Measurements from ENCODE around the gene TST. TPM values are rescaled to one million over a fixed set of nuclear protein-coding genes. Genes with fewer than 3 reads are reported as not detected.
"Not testable (repeated sequence)": the region's sequence is repeated elsewhere in the genome, so short reads cannot be mapped to it uniquely, and the experiment has no call there.

The TST gene
- polyA plus RNA-seq, 1 donor (not counting 4 experiments of a cell fraction or from before 2014, with no cell fraction given), result 19.9 TPM

GRCh38 chr22:36991206-36991605, 28.0 kb downstream of the TST start:
- TF ChIP-seq CTCF (optimal IDR thresholded peaks at IDR 0.05 in 1 of 3, IDR thresholded peaks at IDR 0.05 in 1 of 3, conservative IDR thresholded peaks at IDR 0.05 in 1 of 3; ENCODE audit: extremely low read depth in 1 of 3, insufficient read depth in 2 of 3, low read length in 3 of 3) (no peak), EZH2 (IDR thresholded peaks at IDR 0.05; ENCODE audit: low read length) (no peak)
- Histone ChIP-seq H3K27ac (ENCODE audit: control insufficient read depth, insufficient read depth, low read length) (no peak overlapping the region), H4K20me1 (ENCODE audit: control insufficient read depth, extremely low read depth, insufficient read depth, low read length) (no peaks in the 10 kb centered on the region), H3K27me3 (ENCODE audit: control insufficient read depth, extremely low read depth, insufficient read depth, low read length) (peaks cover 4% of the 10 kb centered on the region), H3K4me1 (ENCODE audit: control insufficient read depth, extremely low read depth, insufficient read depth, low read length) (no peaks in the 10 kb centered on the region), H3K36me3 (ENCODE audit: control insufficient read depth in 2 of 2, extremely low read depth in 1 of 2, insufficient read depth in 2 of 2, low read length in 2 of 2) (no peaks in the 10 kb centered on the region), H3K9me1 (ENCODE audit: control insufficient read depth, extremely low read depth, insufficient read depth, low read length) (no peaks in the 10 kb centered on the region), H3K4me2 (ENCODE audit: control insufficient read depth, extremely low read depth, insufficient read depth, low read depth, low read length) (no peak overlapping the region), H3K9me3 (ENCODE audit: control insufficient read depth, low read depth, low read length) (no peaks in the 10 kb centered on the region), H3K4me3 (ENCODE audit: control insufficient read depth in 2 of 3, extremely low read depth in 1 of 3, insufficient read depth in 2 of 3, low read depth in 1 of 3, low read length in 3 of 3) (no peak overlapping the region), H3K79me2 (ENCODE audit: control insufficient read depth, insufficient read depth, low read length) (no peaks in the 10 kb centered on the region), H2AFZ (ENCODE audit: control insufficient read depth, low read length) (no peak overlapping the region), H3K9ac (ENCODE audit: control insufficient read depth, extremely low read depth, insufficient read depth, low read length) (no peak overlapping the region)
- FAIRE-seq (no peak), DNase-seq (ENCODE audit: low read depth, low spot score) (no peak)
- dilution Hi-C loops (cut with MboI; ENCODE audit: extremely low pct_ligation_motif_present, low sequenced_read_pairs), result no loop called here

- no peak overlapping the region for H3K4me3 ChIP-seq (ENCODE audit: control insufficient read depth in 2 of 3, extremely low read depth in 1 of 3, insufficient read depth in 2 of 3, low read depth in 1 of 3, low read length in 3 of 3)
- H3K27ac ChIP-seq (ENCODE audit: control insufficient read depth, insufficient read depth, low read length), result no peak overlapping the region
- no peak overlapping the region for H3K4me2 ChIP-seq (ENCODE audit: control insufficient read depth, extremely low read depth, insufficient read depth, low read depth, low read length)
- H3K27me3 ChIP-seq (ENCODE audit: control insufficient read depth, extremely low read depth, insufficient read depth, low read length), result peaks cover 4% of the 10 kb centered on the region
- no peak for TF ChIP-seq CTCF (optimal IDR thresholded peaks at IDR 0.05 in 1 of 3, IDR thresholded peaks at IDR 0.05 in 1 of 3, conservative IDR thresholded peaks at IDR 0.05 in 1 of 3; ENCODE audit: extremely low read depth in 1 of 3, insufficient read depth in 2 of 3, low read length in 3 of 3)
- no peak for TF ChIP-seq EZH2 (IDR thresholded peaks at IDR 0.05; ENCODE audit: low read length)
- H2AFZ ChIP-seq (ENCODE audit: control insufficient read depth, low read length), result no peak overlapping the region
- dilution Hi-C loops (cut with MboI; ENCODE audit: extremely low pct_ligation_motif_present, low sequenced_read_pairs), result no loop called here
- H3K9me3 ChIP-seq (ENCODE audit: control insufficient read depth, low read depth, low read length), result peaks cover 3% of the 10 kb centered on the region
- no peaks in the 10 kb centered on the region for H3K4me1 ChIP-seq (ENCODE audit: control insufficient read depth, extremely low read depth, insufficient read depth, low read length)
- no peaks in the 10 kb centered on the region for H3K36me3 ChIP-seq (ENCODE audit: control insufficient read depth in 2 of 2, extremely low read depth in 1 of 2, insufficient read depth in 2 of 2, low read length in 2 of 2)
- no peaks in the 10 kb centered on the region for H3K9me1 ChIP-seq (ENCODE audit: control insufficient read depth, extremely low read depth, insufficient read depth, low read length)
- DNase-seq (ENCODE audit: low read depth, low spot score) (no peak), FAIRE-seq (no peak)
- no peaks in the 10 kb centered on the region for H4K20me1 ChIP-seq (ENCODE audit: control insufficient read depth, extremely low read depth, insufficient read depth, low read length)
- no peaks in the 10 kb centered on the region for H3K79me2 ChIP-seq (ENCODE audit: control insufficient read depth, insufficient read depth, low read length)
- H3K9ac ChIP-seq (ENCODE audit: control insufficient read depth, extremely low read depth, insufficient read depth, low read length), result no peak overlapping the region
These were observed 28.8 kb downstream of the TST start for GRCh38 chr22:36990457-36990856.

- H3K27ac ChIP-seq (ENCODE audit: control insufficient read depth, insufficient read depth, low read length); DNase-seq (ENCODE audit: low read depth, low spot score); H4K20me1 ChIP-seq (ENCODE audit: control insufficient read depth, extremely low read depth, insufficient read depth, low read length); dilution Hi-C loops (cut with MboI; ENCODE audit: extremely low pct_ligation_motif_present, low sequenced_read_pairs); H3K4me2 ChIP-seq (ENCODE audit: control insufficient read depth, extremely low read depth, insufficient read depth, low read depth, low read length); H3K9me1 ChIP-seq (ENCODE audit: control insufficient read depth, extremely low read depth, insufficient read depth, low read length); H3K4me1 ChIP-seq (ENCODE audit: control insufficient read depth, extremely low read depth, insufficient read depth, low read length); H3K9ac ChIP-seq (ENCODE audit: control insufficient read depth, extremely low read depth, insufficient read depth, low read length); FAIRE-seq; H3K27me3 ChIP-seq (ENCODE audit: control insufficient read depth, extremely low read depth, insufficient read depth, low read length); H3K4me3 ChIP-seq (ENCODE audit: control insufficient read depth in 2 of 3, extremely low read depth in 1 of 3, insufficient read depth in 2 of 3, low read depth in 1 of 3, low read length in 3 of 3); H2AFZ ChIP-seq (ENCODE audit: control insufficient read depth, low read length); H3K36me3 ChIP-seq (ENCODE audit: control insufficient read depth in 2 of 2, extremely low read depth in 1 of 2, insufficient read depth in 2 of 2, low read length in 2 of 2); H3K9me3 ChIP-seq (ENCODE audit: control insufficient read depth, low read depth, low read length); H3K79me2 ChIP-seq (ENCODE audit: control insufficient read depth, insufficient read depth, low read length): not testable (repeated sequence)
These were observed 30.2 kb downstream of the TST start for GRCh38 chr22:36989012-36989411.
